A549 (cell line): ENCODE measurements around the gene ZNF22. TPM values are rescaled to one million over a fixed set of nuclear protein-coding genes. Genes with fewer than 3 reads are reported as not detected.

ENCODE experiments used
- ATAC-seq, 2 experiments: fragments of 200-7000 bp in 1 of 2; fragments of >200 bp in 1 of 2; cut with Nextera tagmentation in 1 of 2; cut with Tn5 transposase in 1 of 2; 3 replicates each; pipeline versions ENCODE4 v1.8.0 to v1.9.1; 2018 to 2020; ENCODE audit warnings: mild to moderate bottlenecking in 1 of 2, moderate library complexity in 1 of 2
- CTCF ChIA-PET: fragments of 300-600 bp; sonication (Branson Sonifier 250); formaldehyde crosslinking; extraction: SDS; loops from one replicate; lab custom pipeline; 2021; ENCODE audit warnings: antibody characterized with exemption, inconsistent platforms; lab: Yijun Ruan, JAX
- POLR2A ChIA-PET: fragments of 350-600 bp; formaldehyde crosslinking; extraction: SDS; loops from one replicate; lab custom pipeline; 2021; ENCODE audit warnings: antibody characterized with exemption, inconsistent platforms; lab: Yijun Ruan, JAX
- DNase-seq, 2 experiments: peaks; one replicate each; pipeline versions ENCODE4 v3.0.0 to v3.0.0-alpha.2; 2011 to 2016; ENCODE audit warnings: low read depth in 1 of 2, low spot score in 1 of 2
- FAIRE-seq: peaks from 2 replicates; lab custom pipeline; 2011; peaks lifted over from hg19 to GRCh38; lab: Jason Lieb, UNC
- H3K27ac ChIP-seq, 2 experiments: fragments of >200 bp; sonication (Bioruptor Twin); formaldehyde crosslinking; 3 replicates each; pipeline ENCODE4 v1.5.1; 2016 to 2017
- H3K4me1 ChIP-seq: fragments of >200 bp; sonication (Bioruptor Twin); formaldehyde crosslinking; 3 replicates; pipeline ENCODE4 v1.6.1; 2016
- H3K4me2 ChIP-seq: fragments of >200 bp; sonication (Bioruptor Twin); formaldehyde crosslinking; 3 replicates; pipeline ENCODE4 v1.6.1; 2016
- H3K4me3 ChIP-seq: fragments of >200 bp; sonication (Bioruptor Twin); formaldehyde crosslinking; 3 replicates; pipeline ENCODE4 v1.5.1; 2016
- H3K9me3 ChIP-seq: fragments of >200 bp; sonication (Bioruptor Twin); formaldehyde crosslinking; 3 replicates; pipeline ENCODE4 v1.6.1; 2016
- BCL3 ChIP-seq: fragments of >200 bp; sonication (Bioruptor Twin); formaldehyde crosslinking; IDR thresholded peaks from 3 replicates; pipeline ENCODE4 v1.6.1; 2016
- BHLHE40 ChIP-seq: IDR thresholded peaks from 2 replicates; pipeline ENCODE4 v1.6.1; 2012; ENCODE audit warnings: low read depth, low read length, inconsistent platforms
- CBX8 ChIP-seq: fragments of 200-600 bp; sonication (generic); IDR thresholded peaks from 2 replicates; pipeline ENCODE4 v1.6.1; 2016
- CEBPB ChIP-seq, 2 experiments: fragments of >200 bp in 1 of 2; sonication (Bioruptor Twin) in 1 of 2; formaldehyde crosslinking in 1 of 2; IDR thresholded peaks; 2 replicates each; pipeline ENCODE4 v1.6.1; 2012 to 2016
- CTCF ChIP-seq: fragments of >200 bp; sonication (Bioruptor Twin); formaldehyde crosslinking; IDR thresholded peaks from 3 replicates; pipeline ENCODE4 v1.5.1; 2016
- E2F6 ChIP-seq: IDR thresholded peaks from 2 replicates; pipeline ENCODE4 v1.6.1; 2012; ENCODE audit warnings: low read depth, borderline replicate concordance
- FOSL2 ChIP-seq, 2 experiments: fragments of 450-650 bp in 1 of 2; fragments of >200 bp in 1 of 2; sonication (Bioruptor Twin) in 1 of 2; formaldehyde crosslinking; IDR thresholded peaks; 2 replicates each; pipeline versions ENCODE4 v1.5.0 to v1.6.1; 2016 to 2020; ENCODE audit warnings: mild to moderate bottlenecking in 1 of 2, moderate library complexity in 1 of 2
- HOXA7 ChIP-seq: fragments of 250-450 bp; sonication (Bioruptor Pico); IDR thresholded peaks from 2 replicates; pipeline ENCODE4 v1.5.0; 2020; ENCODE audit warnings: mild to moderate bottlenecking, moderate library complexity
- HOXB5 ChIP-seq: fragments of 250-450 bp; sonication (Bioruptor Pico); IDR thresholded peaks from 2 replicates; pipeline ENCODE4 v1.5.0; 2020; ENCODE audit warnings: mild to moderate bottlenecking, moderate library complexity
- JUN ChIP-seq, 2 experiments: fragments of >200 bp; sonication (Bioruptor Twin); formaldehyde crosslinking; IDR thresholded peaks; 2 replicates in 1 of 2; 3 replicates in 1 of 2; pipeline ENCODE4 v1.6.1; 2016 to 2017
- JUNB ChIP-seq: fragments of >200 bp; sonication (Bioruptor Twin); formaldehyde crosslinking; IDR thresholded peaks from 2 replicates; pipeline ENCODE4 v1.6.1; 2016
- KDM1A ChIP-seq: fragments of 200-600 bp; sonication (generic); IDR thresholded peaks from 2 replicates; pipeline ENCODE4 v1.6.1; 2016; ENCODE audit warnings: low read depth, mild to moderate bottlenecking
- KDM5A ChIP-seq: fragments of 200-600 bp; sonication (generic); IDR thresholded peaks from 2 replicates; pipeline ENCODE4 v1.6.1; 2016; ENCODE audit warnings: antibody characterized with exemption, mild to moderate bottlenecking
- MAFK ChIP-seq: fragments of 450-650 bp; IDR thresholded peaks from 2 replicates; pipeline ENCODE4 v1.6.1; 2014; ENCODE audit not compliant: partially characterized antibody
- MYC ChIP-seq: IDR thresholded peaks from 2 replicates; pipeline ENCODE4 v1.6.1; 2012; ENCODE audit warnings: mild to moderate bottlenecking, inconsistent platforms, low read length, improper control_type of control experiment, borderline replicate concordance
- PBX3 ChIP-seq: IDR thresholded peaks from 2 replicates; pipeline ENCODE4 v1.6.1; 2012
- PHF8 ChIP-seq: fragments of 200-600 bp; sonication (generic); IDR thresholded peaks from 2 replicates; pipeline ENCODE4 v1.6.1; 2016; ENCODE audit warnings: low read depth, mild to moderate bottlenecking, antibody characterized with exemption, moderate library complexity, borderline replicate concordance
- POLR2A ChIP-seq: IDR thresholded peaks from 2 replicates; pipeline ENCODE4 v1.6.1; 2012; ENCODE audit warnings: mild to moderate bottlenecking, low read length
- RARB ChIP-seq: fragments of 250-450 bp; sonication (Bioruptor Pico); IDR thresholded peaks from 2 replicates; pipeline ENCODE4 v1.8.0; 2021; ENCODE audit warnings: mild to moderate bottlenecking, moderate library complexity
- RFX5 ChIP-seq: fragments of 450-650 bp; IDR thresholded peaks from 2 replicates; pipeline ENCODE4 v1.7.1; 2014; ENCODE audit warnings: antibody characterized with exemption, mild to moderate bottlenecking, moderate library complexity
- RNF2 ChIP-seq: fragments of 200-600 bp; sonication (generic); IDR thresholded peaks from 2 replicates; pipeline ENCODE4 v1.6.1; 2016; ENCODE audit warnings: low read depth, mild to moderate bottlenecking, antibody characterized with exemption, moderate library complexity, borderline replicate concordance
- SMC3 ChIP-seq: fragments of >200 bp; sonication (Bioruptor Twin); formaldehyde crosslinking; IDR thresholded peaks from 3 replicates; pipeline ENCODE4 v1.6.1; 2018; ENCODE audit warnings: inconsistent platforms
- SREBF2 ChIP-seq: fragments of 450-650 bp; IDR thresholded peaks from 2 replicates; pipeline ENCODE4 v1.6.1; 2014; ENCODE audit warnings: mild to moderate bottlenecking, moderate library complexity
- ZC3H11A ChIP-seq: fragments of 450-650 bp; IDR thresholded peaks from 2 replicates; pipeline ENCODE4 v1.6.1; 2014; ENCODE audit warnings: antibody characterized with exemption, mild to moderate bottlenecking
- WGBS: methylation state at CpG from one replicate; pipeline ENCODE4 v1.1.6; 2017; ENCODE audit errors: missing lambda C conversion rate; 5-methylcytosine and 5-hydroxymethylcytosine counted together
- polyA plus RNA-seq, 4 experiments: library from polyadenylated mRNA; depleted of rRNA in 3 of 4; stranded (reverse); fragments of >200 nt; fragmentation: RNase III in 1 of 4; extraction: RNeasy Plus Mini Kit Qiagen cat#74134 plus additional on column Dnase treatment in 1 of 4; gene quantifications; 2 replicates in 3 of 4; 3 replicates in 1 of 4; pipeline ENCODE4 v1.2.3, GENCODE V29; 2011 to 2017

The ZNF22 gene
- polyA plus RNA-seq, 2 of the 4 experiments (the other 2 are of a cell fraction), result 8.5 to 13.0 TPM

DNA sequence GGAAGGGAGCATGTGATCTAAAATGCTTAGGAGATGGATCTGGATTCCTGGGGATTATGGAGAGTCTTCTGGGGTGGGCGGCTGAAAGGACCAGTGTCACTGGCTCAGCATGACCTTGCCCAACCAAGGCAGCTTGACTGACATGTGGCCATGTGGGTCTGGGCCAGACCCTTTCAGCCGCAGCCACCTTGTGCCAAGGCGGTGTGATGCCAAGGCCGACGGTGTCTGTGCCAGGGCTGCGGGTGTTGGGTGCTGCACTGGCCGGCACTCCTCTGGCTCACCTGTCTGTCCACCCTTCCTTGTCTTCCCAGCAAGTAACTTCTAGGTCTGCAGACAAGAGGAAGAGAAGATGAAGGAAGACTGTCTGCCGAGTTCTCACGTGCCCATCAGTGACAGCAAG lies 30.9 kb upstream of the ZNF22 start:
- no peak overlapping the region for H3K4me3 ChIP-seq
- 84% methylated on average over 7 of the region's 9 CpGs for WGBS
- no peak overlapping the region for H3K4me2 ChIP-seq
- POLR2A ChIA-PET, result no interaction called here
- DNase-seq, result no peak
- no peaks in the 10 kb centered on the region for H3K9me3 ChIP-seq
- H3K27ac ChIP-seq, result no peak overlapping the region
- peaks cover 12% of the 10 kb centered on the region; the same call in 2 of the 3 replicates for H3K4me1 ChIP-seq
- TF ChIP-seq CEBPB (IDR thresholded peaks at IDR 0.05) (no peak), PBX3 (no peak), PHF8 (no peak), SMC3 (no peak), RNF2 (no peak), CTCF (no peak), BCL3 (no peak)
- TF ChIP-seq, all 56 proteins: peak for 0
- no peak for ATAC-seq
- CTCF ChIA-PET, result interaction anchor here (1.2 to 5.3 kb wide), 2 partner anchors 12 to 37 kb away, joined by 3 to 29 read pairs; no protein-coding TSS in a partner anchor
- no peak for FAIRE-seq

GRCh38 chr10:44970812-44971395 lies 29.8 kb upstream of the ZNF22 start:
- 73% methylated on average over 8 of the region's 8 CpGs for WGBS
- TF ChIP-seq E2F6, result no peak
- no peak for TF ChIP-seq BHLHE40
- TF ChIP-seq JUN (IDR thresholded peaks at IDR 0.05), result no peak
- TF ChIP-seq MAFK, result no peak
- TF ChIP-seq POLR2A, result no peak
- TF ChIP-seq ZC3H11A, result no peak
- TF ChIP-seq HOXA7 (CRISPR knock-in tag), result no peak
- TF ChIP-seq HOXB5 (CRISPR knock-in tag), result no peak
- TF ChIP-seq RFX5, result no peak
- TF ChIP-seq PHF8, result no peak
- TF ChIP-seq KDM1A, result no peak
- no peak for TF ChIP-seq FOSL2 (IDR thresholded peaks at IDR 0.05)
- TF ChIP-seq FOSL2 (CRISPR knock-in tag; IDR thresholded peaks at IDR 0.05), result no peak
- no peak for TF ChIP-seq KDM5A
- TF ChIP-seq CBX8, result no peak
- no peak for TF ChIP-seq MYC
- TF ChIP-seq SREBF2, result no peak
- no peak for TF ChIP-seq JUNB
- no peak for TF ChIP-seq RARB (CRISPR knock-in tag)
- no peak for TF ChIP-seq RNF2
- no peak overlapping the region for H3K27ac ChIP-seq
- ChIA-PET CTCF (no interaction called here), POLR2A (no interaction called here)
- DNase-seq, result no peak
- no peaks in the 10 kb centered on the region for H3K9me3 ChIP-seq
- H3K4me1 ChIP-seq, result peaks cover 17% of the 10 kb centered on the region
- H3K4me2 ChIP-seq, result no peak overlapping the region
- no peak overlapping the region for H3K4me3 ChIP-seq
- ATAC-seq, result no peak
- no peak for FAIRE-seq
